Astrocyte (in vitro differentiated cells and primary cell): ENCODE measurements around the gene PPP1R12A. TPM values are rescaled to one million over a fixed set of nuclear protein-coding genes. Genes with fewer than 3 reads are reported as not detected.

Experiments
- DNase-seq: peaks from one replicate; pipeline ENCODE4 v3.0.0-alpha.2; 2010; ENCODE audit warnings: low read depth
- FAIRE-seq: peaks from 2 replicates; lab custom pipeline; 2011; peaks lifted over from hg19 to GRCh38; lab: Jason Lieb, UNC
- H2AFZ ChIP-seq: 2 replicates; pipeline ENCODE4 v1.6.0; 2012; ENCODE audit warnings: low read depth, low read length, inconsistent platforms
- H3K27ac ChIP-seq: 2 replicates; pipeline ENCODE4 v1.5.1; 2011; ENCODE audit warnings: low read depth, low read length, inconsistent platforms
- H3K27me3 ChIP-seq: 2 replicates; pipeline ENCODE4 v1.6.0; 2011; ENCODE audit warnings: low read length, inconsistent platforms; ENCODE audit not compliant: insufficient read depth
- H3K36me3 ChIP-seq: 2 replicates; pipeline ENCODE4 v1.5.1; 2011; ENCODE audit warnings: low read length, inconsistent platforms; ENCODE audit not compliant: insufficient read depth
- H3K4me1 ChIP-seq: 2 replicates; pipeline ENCODE4 v1.5.1; 2011; ENCODE audit warnings: low read length, inconsistent platforms; ENCODE audit not compliant: insufficient read depth
- H3K4me2 ChIP-seq: 2 replicates; pipeline ENCODE4 v1.6.0; 2012; ENCODE audit warnings: low read length, inconsistent platforms
- H3K4me3 ChIP-seq: 2 replicates; pipeline ENCODE4 v1.5.1; 2011; ENCODE audit warnings: low read depth, mild to moderate bottlenecking, low read length, inconsistent platforms; ENCODE audit not compliant: insufficient read depth
- H3K79me2 ChIP-seq: 2 replicates; pipeline ENCODE4 v1.6.0; 2012; ENCODE audit warnings: mild to moderate bottlenecking, low read length, inconsistent platforms; ENCODE audit not compliant: insufficient read depth
- H3K9ac ChIP-seq: 2 replicates; pipeline ENCODE4 v1.6.0; 2012; ENCODE audit warnings: mild to moderate bottlenecking, low read length, inconsistent platforms
- H3K9me3 ChIP-seq: 2 replicates; pipeline ENCODE4 v1.5.1; 2012; ENCODE audit warnings: low read depth, mild to moderate bottlenecking, low read length, inconsistent platforms; ENCODE audit not compliant: insufficient read depth
- H4K20me1 ChIP-seq: 2 replicates; pipeline ENCODE4 v1.6.0; 2012; ENCODE audit warnings: low read length, inconsistent platforms; ENCODE audit not compliant: insufficient read depth
- H3K27ac Mint-ChIP-seq: one replicate; pipeline ENCODE4 v1.8.0; 2021; ENCODE audit warnings: mild to moderate bottlenecking, mixed read lengths; ENCODE audit not compliant: unreplicated experiment
- H3K27me3 Mint-ChIP-seq: one replicate; pipeline ENCODE4 v1.8.0; 2021; ENCODE audit warnings: low read depth, mixed read lengths; ENCODE audit not compliant: unreplicated experiment
- H3K36me3 Mint-ChIP-seq: one replicate; pipeline ENCODE4 v1.8.0; 2021; ENCODE audit warnings: low read depth, mixed read lengths; ENCODE audit not compliant: unreplicated experiment
- H3K4me1 Mint-ChIP-seq: one replicate; pipeline ENCODE4 v1.8.0; 2021; ENCODE audit warnings: low read depth, mixed read lengths; ENCODE audit not compliant: unreplicated experiment
- H3K4me3 Mint-ChIP-seq: one replicate; pipeline ENCODE4 v1.8.0; 2021; ENCODE audit warnings: mild to moderate bottlenecking, moderate library complexity, mixed read lengths; ENCODE audit not compliant: unreplicated experiment
- H3K9me3 Mint-ChIP-seq: one replicate; pipeline ENCODE4 v1.8.0; 2021; ENCODE audit warnings: mild to moderate bottlenecking, mixed read lengths; ENCODE audit not compliant: unreplicated experiment
- CTCF ChIP-seq: IDR thresholded peaks from 2 replicates; pipeline ENCODE4 v1.5.1; 2011; ENCODE audit warnings: low read depth, mild to moderate bottlenecking, inconsistent platforms, low read length, moderate library complexity; ENCODE audit not compliant: insufficient read depth
- EZH2 ChIP-seq: IDR thresholded peaks from 2 replicates; pipeline ENCODE4 v1.6.1; 2012; ENCODE audit warnings: mild to moderate bottlenecking, low read length, inconsistent platforms; ENCODE audit not compliant: insufficient read depth
- total RNA-seq: library from RNA; stranded (reverse); gene quantifications from 2 replicates; pipeline ENCODE4 v1.2.1, GENCODE V29; 2021

The PPP1R12A gene
- total RNA-seq, 1 donor from 2014 or later: 115 TPM

GRCh38 chr12:79983492-79983891 is 48.6 kb upstream of the PPP1R12A start:
- H3K4me3 ChIP-seq: no peak overlapping the region
- H2AFZ ChIP-seq: no peak overlapping the region
- TF ChIP-seq CTCF: no peak
- no peak for TF ChIP-seq EZH2
- Mint-ChIP-seq H3K4me3 (no peak overlapping the region), H3K36me3 (no peaks in the 10 kb centered on the region), H3K27me3 (no peaks in the 10 kb centered on the region), H3K27ac (peak overlapping the region; percentile 96), H3K4me1 (peaks cover 32% of the 10 kb centered on the region), H3K9me3 (no peaks in the 10 kb centered on the region)
- peak overlapping the region; percentile 71 for H3K27ac ChIP-seq
- no peaks in the 10 kb centered on the region for H3K36me3 ChIP-seq
- H3K9ac ChIP-seq: peak overlapping the region; percentile 44
- peak; percentile 99 for DNase-seq
- H4K20me1 ChIP-seq: no peaks in the 10 kb centered on the region
- H3K9me3 ChIP-seq: no peaks in the 10 kb centered on the region
- H3K79me2 ChIP-seq: no peaks in the 10 kb centered on the region
- peaks cover 25% of the 10 kb centered on the region for H3K4me1 ChIP-seq
- FAIRE-seq: peak; percentile 94
- no peaks in the 10 kb centered on the region for H3K27me3 ChIP-seq
- H3K4me2 ChIP-seq: peak overlapping the region; percentile 51

GRCh38 chr12:79982086-79983062 is 47.5 kb upstream of the PPP1R12A start:
- peak overlapping the region; percentile 44 for H3K9ac ChIP-seq
- no peak overlapping the region for H3K4me3 Mint-ChIP-seq

More at GRCh38 chr12:79982086-79983062, 47.5 kb upstream of the PPP1R12A start:
- no peaks in the 10 kb centered on the region for H3K79me2 ChIP-seq
- no peaks in the 10 kb centered on the region for H3K36me3 ChIP-seq
- H4K20me1 ChIP-seq: no peaks in the 10 kb centered on the region
- H3K27me3 ChIP-seq: no peaks in the 10 kb centered on the region
- peaks cover 25% of the 10 kb centered on the region for H3K4me1 ChIP-seq
- Mint-ChIP-seq H3K27me3 (no peaks in the 10 kb centered on the region), H3K9me3 (no peaks in the 10 kb centered on the region), H3K36me3 (no peaks in the 10 kb centered on the region), H3K4me1 (peaks cover 32% of the 10 kb centered on the region), H3K27ac (peak overlapping the region; percentile 96)
- FAIRE-seq: peak; percentile 5
- peak overlapping the region; percentile 71 for H3K27ac ChIP-seq
- peak overlapping the region; percentile 23 for H3K4me2 ChIP-seq
- H2AFZ ChIP-seq: peak overlapping the region; percentile 5
- TF ChIP-seq CTCF (no peak), EZH2 (no peak)
- no peaks in the 10 kb centered on the region for H3K9me3 ChIP-seq
- DNase-seq: peak; percentile 51
- H3K4me3 ChIP-seq: no peak overlapping the region
